ENCODE results near the gene PKN1.

PKN1 gene

GRCh38 chr19:14440049-14440448, 6.9 kb downstream of the PKN1 start:
- peak; percentile 95 for DNase-seq (ENCODE audit: low read depth)
- TF ChIP-seq, protein P1, sequence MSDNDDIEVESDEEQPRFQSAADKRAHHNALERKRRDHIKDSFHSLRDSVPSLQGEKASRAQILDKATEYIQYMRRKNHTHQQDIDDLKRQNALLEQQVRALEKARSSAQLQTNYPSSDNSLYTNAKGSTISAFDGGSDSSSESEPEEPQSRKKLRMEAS (IDR thresholded peaks at IDR 0.05; ENCODE audit: low read depth, low read length) = peak; percentile 33; the same call in 1 of the 2 replicates
- TF ChIP-seq, protein P2, sequence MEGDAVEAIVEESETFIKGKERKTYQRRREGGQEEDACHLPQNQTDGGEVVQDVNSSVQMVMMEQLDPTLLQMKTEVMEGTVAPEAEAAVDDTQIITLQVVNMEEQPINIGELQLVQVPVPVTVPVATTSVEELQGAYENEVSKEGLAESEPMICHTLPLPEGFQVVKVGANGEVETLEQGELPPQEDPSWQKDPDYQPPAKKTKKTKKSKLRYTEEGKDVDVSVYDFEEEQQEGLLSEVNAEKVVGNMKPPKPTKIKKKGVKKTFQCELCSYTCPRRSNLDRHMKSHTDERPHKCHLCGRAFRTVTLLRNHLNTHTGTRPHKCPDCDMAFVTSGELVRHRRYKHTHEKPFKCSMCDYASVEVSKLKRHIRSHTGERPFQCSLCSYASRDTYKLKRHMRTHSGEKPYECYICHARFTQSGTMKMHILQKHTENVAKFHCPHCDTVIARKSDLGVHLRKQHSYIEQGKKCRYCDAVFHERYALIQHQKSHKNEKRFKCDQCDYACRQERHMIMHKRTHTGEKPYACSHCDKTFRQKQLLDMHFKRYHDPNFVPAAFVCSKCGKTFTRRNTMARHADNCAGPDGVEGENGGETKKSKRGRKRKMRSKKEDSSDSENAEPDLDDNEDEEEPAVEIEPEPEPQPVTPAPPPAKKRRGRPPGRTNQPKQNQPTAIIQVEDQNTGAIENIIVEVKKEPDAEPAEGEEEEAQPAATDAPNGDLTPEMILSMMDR (IDR thresholded peaks at IDR 0.05; ENCODE audit: low read depth, low read length) = no peak
- TF ChIP-seq POLR2A (IDR thresholded peaks at IDR 0.05; ENCODE audit: extremely low read depth, insufficient read length) (no peak), MYC (IDR thresholded peaks at IDR 0.05; ENCODE audit: low read depth, low read length) (peak; percentile 22; the same call in 1 of the 2 replicates)
- peak overlapping the region; percentile 67 for H3K4me3 ChIP-seq (ENCODE audit: low read depth, low read length)

DNA sequence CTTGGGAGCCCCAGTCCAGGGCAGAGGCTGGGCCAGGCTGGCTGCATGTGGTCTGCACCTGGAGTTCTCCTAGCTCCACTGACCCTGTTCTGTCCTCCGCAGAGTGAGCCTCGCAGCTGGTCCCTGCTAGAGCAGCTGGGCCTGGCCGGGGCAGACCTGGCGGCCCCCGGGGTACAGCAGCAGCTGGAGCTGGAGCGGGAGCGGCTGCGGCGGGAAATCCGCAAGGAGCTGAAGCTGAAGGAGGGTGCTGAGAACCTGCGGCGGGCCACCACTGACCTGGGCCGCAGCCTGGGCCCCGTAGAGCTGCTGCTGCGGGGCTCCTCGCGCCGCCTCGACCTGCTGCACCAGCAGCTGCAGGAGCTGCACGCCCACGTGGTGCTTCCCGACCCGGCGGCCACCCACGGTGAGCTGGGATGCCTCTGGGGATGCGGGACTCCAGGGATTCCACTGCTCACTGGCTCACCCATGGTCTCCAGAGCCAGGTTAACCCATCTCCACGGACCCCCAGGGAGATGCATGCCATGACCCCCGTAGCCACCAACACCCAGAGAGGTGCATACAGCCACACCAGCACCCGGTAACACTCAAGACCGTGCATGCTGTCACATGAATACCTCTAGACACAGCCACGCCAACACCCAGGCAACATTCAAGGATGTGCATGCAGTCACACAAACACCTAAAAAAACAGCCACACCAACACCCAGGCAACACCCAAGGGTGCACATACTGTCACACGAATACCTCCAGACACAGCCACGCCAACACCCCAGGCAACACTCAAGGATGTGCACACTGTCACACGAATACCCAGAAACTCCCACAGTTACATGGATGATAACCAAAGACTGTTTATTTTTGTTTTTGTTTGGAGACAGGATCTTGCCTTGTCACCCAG, 8.2 kb downstream of the PKN1 start:
- H3K4me3 ChIP-seq (ENCODE audit: low read depth, low read length) = no peak overlapping the region
- TF ChIP-seq MYC (IDR thresholded peaks at IDR 0.05; ENCODE audit: low read depth, low read length) (no peak), POLR2A (IDR thresholded peaks at IDR 0.05; ENCODE audit: extremely low read depth, insufficient read length) (no peak)
- TF ChIP-seq, protein P1 (IDR thresholded peaks at IDR 0.05; ENCODE audit: low read depth, low read length) = no peak
- TF ChIP-seq, protein P2 (IDR thresholded peaks at IDR 0.05; ENCODE audit: low read depth, low read length) = no peak
- no peak for DNase-seq (ENCODE audit: low read depth)

DNA sequence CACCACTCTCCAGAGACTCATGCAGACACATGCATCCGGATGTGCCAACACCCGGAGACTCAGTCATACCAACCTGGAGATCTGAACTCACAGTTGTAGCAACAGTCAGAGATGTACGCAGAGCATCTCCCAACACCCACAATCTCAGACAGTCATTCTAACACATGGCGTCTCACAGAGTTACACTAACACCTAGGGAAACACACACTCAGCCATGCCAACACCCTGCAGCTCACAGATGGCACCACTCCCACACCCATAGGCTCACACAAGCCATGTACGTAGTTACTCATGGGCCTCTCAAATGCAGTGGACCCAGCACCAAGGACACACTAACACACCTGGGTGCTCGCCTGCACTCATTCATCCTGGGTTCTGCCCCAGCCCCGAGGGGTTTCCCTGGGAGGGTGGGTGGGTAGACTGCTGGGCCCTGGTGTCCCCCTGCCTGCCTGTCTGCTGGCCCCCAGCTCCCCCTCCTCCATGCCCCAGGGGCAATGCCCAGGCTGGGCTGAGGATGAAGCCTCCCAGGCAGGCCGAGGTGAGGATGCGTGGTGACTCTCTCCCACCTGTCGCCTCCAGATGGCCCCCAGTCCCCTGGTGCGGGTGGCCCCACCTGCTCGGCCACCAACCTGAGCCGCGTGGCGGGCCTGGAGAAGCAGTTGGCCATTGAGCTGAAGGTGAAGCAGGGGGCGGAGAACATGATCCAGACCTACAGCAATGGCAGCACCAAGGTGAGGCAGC, 10.0 kb downstream of the PKN1 start:
- no peak for DNase-seq (ENCODE audit: low read depth)
- TF ChIP-seq, protein P1 (IDR thresholded peaks at IDR 0.05; ENCODE audit: low read depth, low read length) = no peak
- TF ChIP-seq, protein P2 (IDR thresholded peaks at IDR 0.05; ENCODE audit: low read depth, low read length) = no peak
- TF ChIP-seq MYC (IDR thresholded peaks at IDR 0.05; ENCODE audit: low read depth, low read length) (no peak), POLR2A (IDR thresholded peaks at IDR 0.05; ENCODE audit: extremely low read depth, insufficient read length) (no peak)
- no peak overlapping the region for H3K4me3 ChIP-seq (ENCODE audit: low read depth, low read length)

GRCh38 chr19:14443632-14444216, 10.6 kb downstream of the PKN1 start:
- TF ChIP-seq POLR2A (IDR thresholded peaks at IDR 0.05; ENCODE audit: extremely low read depth, insufficient read length) = no peak
- H3K4me3 ChIP-seq (ENCODE audit: low read depth, low read length) = no peak overlapping the region
- no peak for DNase-seq (ENCODE audit: low read depth)

DNA sequence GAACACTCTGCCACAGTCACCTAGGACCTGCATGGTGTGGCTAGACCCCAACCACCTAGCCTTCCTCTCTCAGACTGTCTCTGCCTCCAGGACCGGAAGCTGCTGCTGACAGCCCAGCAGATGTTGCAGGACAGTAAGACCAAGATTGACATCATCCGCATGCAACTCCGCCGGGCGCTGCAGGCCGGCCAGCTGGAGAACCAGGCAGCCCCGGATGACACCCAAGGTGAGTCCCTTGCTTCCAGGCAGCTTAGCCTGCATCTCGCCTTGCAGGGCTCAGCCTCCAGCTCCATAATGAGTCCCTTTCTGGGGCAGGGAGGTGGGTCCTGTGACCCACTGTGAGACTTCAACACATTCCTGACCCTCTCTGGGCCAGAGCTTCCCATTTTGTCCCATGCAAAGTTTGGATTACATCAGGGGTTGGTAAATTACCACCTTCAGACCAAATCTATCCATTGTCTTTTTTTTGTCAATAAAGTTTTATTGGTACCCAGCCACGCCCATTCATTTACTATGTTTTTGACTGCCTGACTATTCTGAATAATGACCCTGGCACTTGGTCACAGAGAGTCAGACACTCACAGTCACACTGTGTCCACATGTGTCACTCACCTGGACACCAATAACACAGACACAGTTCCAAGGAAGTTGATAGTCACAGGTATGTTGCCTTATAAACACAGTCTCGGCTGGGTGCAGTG, 13.4 kb downstream of the PKN1 start:
- TF ChIP-seq, protein P2 (IDR thresholded peaks at IDR 0.05; ENCODE audit: low read depth, low read length) = no peak
- TF ChIP-seq POLR2A (IDR thresholded peaks at IDR 0.05; ENCODE audit: extremely low read depth, insufficient read length) (no peak), MYC (IDR thresholded peaks at IDR 0.05; ENCODE audit: low read depth, low read length) (no peak)
- TF ChIP-seq, protein P1 (IDR thresholded peaks at IDR 0.05; ENCODE audit: low read depth, low read length) = no peak
- no peak for DNase-seq (ENCODE audit: low read depth)

More for the DNA sequence above, 13.4 kb downstream of the PKN1 start:
- no peak overlapping the region for H3K4me3 ChIP-seq (ENCODE audit: low read depth, low read length)
